ENCODE data around the gene CHMP4A. TPM values are rescaled to one million over a fixed set of nuclear protein-coding genes. Genes with fewer than 3 reads are reported as not detected.

CHMP4A gene
- total RNA-seq, 4 donors from 2014 or later: 93.4 to 134 (median 106) TPM

DNA sequence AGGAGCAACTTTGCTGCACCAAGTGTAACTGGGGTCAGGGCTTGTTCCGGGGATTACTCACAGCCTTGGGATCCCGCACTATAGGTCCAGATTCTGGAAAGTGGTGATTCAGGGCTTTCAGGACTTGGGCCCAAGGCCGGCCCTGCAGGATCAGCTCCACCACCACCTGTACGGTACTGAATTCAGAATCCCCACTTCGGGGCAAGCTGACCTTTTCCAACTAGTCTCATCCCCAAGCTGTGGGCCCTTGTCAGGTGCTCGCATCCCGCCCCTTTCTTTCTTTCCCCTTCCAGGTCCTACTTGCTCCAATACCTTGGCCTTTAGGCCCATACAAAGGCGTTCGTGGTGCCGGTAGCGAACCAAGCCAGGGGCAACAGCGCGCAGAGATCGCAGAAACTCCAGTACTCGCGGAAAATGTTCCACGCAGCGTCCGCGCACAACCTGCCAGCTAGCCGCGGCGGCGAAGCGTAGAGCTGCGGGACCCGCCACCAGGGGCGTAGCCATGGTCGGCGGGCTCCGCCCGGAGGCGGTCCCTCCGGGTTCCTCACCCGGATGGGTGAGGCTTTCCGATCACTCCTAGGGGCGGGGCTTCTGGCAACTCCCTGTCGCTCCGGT lies 28.6 kb upstream of the CHMP4A start:
- peak; percentile 93 for ATAC-seq

DNA sequence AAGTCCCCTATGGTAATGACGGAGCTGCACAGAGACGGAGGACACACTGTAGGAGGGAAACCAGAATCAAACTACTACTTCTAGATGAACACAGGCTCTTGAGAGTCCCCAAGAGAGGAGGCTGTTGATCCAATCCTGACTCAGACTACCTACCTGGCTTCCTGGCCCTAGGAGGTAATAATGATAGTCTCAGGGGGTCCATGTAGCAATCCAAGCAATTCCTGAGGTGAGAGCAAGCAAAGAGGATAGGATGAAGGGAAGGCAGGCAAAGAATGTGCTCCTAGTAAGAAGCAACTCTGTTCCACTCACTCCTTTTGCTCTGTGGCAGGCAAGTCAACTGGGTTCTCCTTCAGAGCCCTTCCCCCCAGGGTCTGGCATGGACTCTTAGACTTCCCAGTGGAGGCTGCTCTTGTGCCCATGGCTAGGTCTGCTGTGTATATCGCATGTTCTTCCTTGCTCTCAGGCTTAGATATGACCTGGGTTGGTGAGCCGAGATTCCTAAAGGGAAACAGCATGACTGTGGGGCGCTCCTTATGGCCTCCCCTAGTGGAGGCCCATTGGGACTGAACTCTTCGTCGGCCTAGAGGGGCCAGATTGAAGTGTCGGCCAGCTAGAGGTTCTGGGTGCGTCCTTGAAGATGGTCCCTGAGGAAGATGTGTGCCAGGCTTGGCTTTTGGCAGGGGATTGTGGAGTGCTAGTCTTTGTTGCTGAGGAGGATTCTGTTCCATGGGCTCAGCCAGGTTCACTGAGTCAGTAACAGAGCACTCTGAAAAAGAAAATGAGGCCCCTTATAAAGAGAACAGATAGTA lies 27.0 kb upstream of the CHMP4A start:
- ATAC-seq: no peak
- H3K36me3 ChIP-seq: peaks cover 0 to 60% of the 10 kb centered on the region in 2 donors
- 87% methylated on average over 4 of the region's 9 CpGs; no CpG with 5 or more reads in 1 of the 2 donors for WGBS, 2 donors (ENCODE audit: low coverage in 1 of 2)
- no peaks in the 10 kb centered on the region for H3K27me3 ChIP-seq
- H3K4me1 ChIP-seq: peaks cover 2 to 60% (median 29%) of the 10 kb centered on the region in 3 donors
- H3K27ac ChIP-seq: peak overlapping the region in 3 of 4 donors; percentile 89 to 99 (median 99)
- H3K9me3 ChIP-seq: no peaks in the 10 kb centered on the region
- TF ChIP-seq EP300 (IDR thresholded peaks at IDR 0.05): no peak
- TF ChIP-seq POLR2AphosphoS5 (IDR thresholded peaks at IDR 0.05): no peak
- no peak for TF ChIP-seq POLR2A (IDR thresholded peaks at IDR 0.05)
- TF ChIP-seq, protein P1, sequence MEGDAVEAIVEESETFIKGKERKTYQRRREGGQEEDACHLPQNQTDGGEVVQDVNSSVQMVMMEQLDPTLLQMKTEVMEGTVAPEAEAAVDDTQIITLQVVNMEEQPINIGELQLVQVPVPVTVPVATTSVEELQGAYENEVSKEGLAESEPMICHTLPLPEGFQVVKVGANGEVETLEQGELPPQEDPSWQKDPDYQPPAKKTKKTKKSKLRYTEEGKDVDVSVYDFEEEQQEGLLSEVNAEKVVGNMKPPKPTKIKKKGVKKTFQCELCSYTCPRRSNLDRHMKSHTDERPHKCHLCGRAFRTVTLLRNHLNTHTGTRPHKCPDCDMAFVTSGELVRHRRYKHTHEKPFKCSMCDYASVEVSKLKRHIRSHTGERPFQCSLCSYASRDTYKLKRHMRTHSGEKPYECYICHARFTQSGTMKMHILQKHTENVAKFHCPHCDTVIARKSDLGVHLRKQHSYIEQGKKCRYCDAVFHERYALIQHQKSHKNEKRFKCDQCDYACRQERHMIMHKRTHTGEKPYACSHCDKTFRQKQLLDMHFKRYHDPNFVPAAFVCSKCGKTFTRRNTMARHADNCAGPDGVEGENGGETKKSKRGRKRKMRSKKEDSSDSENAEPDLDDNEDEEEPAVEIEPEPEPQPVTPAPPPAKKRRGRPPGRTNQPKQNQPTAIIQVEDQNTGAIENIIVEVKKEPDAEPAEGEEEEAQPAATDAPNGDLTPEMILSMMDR (IDR thresholded peaks at IDR 0.05): no peak
- H3K4me3 ChIP-seq: no peak overlapping the region

More for the DNA sequence above, 28.6 kb upstream of the CHMP4A start:
- peaks cover 0 to 45% of the 10 kb centered on the region in 2 donors for H3K36me3 ChIP-seq
- H3K27me3 ChIP-seq: no peaks in the 10 kb centered on the region
- H3K27ac ChIP-seq: peak overlapping the region; percentile 89 to 99 (median 94)
- TF ChIP-seq, protein P1 (IDR thresholded peaks at IDR 0.05): peak; percentile 51 to 88 (median 78)
- TF ChIP-seq POLR2AphosphoS5 (IDR thresholded peaks at IDR 0.05): no peak
- H3K4me1 ChIP-seq: peaks cover 2 to 56% (median 29%) of the 10 kb centered on the region in 3 donors
- peak overlapping the region; percentile 53 to 57 for H3K4me3 ChIP-seq
- WGBS, 2 donors (ENCODE audit: low coverage in 1 of 2): 0% methylated on average over 14 of the region's 39 CpGs; no CpG with 5 or more reads in 1 of the 2 donors
- no peaks in the 10 kb centered on the region for H3K9me3 ChIP-seq

DNA sequence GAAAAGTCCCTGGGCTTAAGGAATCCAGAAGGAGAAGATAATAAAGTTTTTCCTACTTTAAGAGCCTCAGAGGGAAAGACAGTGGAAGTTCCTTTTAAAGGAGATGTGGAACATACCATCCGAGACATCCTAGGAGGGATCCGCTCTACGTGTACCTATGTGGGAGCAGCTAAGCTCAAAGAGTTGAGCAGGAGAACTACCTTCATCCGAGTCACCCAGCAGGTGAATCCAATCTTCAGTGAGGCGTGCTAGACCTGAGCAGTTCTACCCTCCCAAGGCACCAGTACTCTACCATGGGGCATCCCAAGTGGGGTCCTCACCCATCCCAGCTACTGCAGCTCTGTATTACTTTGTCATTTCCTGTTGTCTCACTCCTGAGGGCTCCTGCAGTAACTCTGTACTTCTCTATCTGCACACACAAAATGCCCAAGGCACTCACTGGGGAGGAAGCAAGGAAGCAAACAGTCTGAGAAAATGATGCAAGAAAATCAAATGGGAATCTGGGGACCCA lies 25.3 kb upstream of the CHMP4A start:
- Histone ChIP-seq H3K4me3 (no peak overlapping the region), H3K9me3 (no peaks in the 10 kb centered on the region), H3K27me3 (no peaks in the 10 kb centered on the region), H3K4me1 (peaks cover 3 to 74% (median 37%) of the 10 kb centered on the region in 3 donors), H3K27ac (peak overlapping the region in 1 of 4 donors; percentile 11), H3K36me3 (peaks cover 0 to 60% of the 10 kb centered on the region in 2 donors)
- ATAC-seq: no peak
- WGBS, 2 donors (ENCODE audit: low coverage in 1 of 2): 78 to 84% methylated on average over 4 to 5 of the region's 5 CpGs
- no peak for TF ChIP-seq EP300 (IDR thresholded peaks at IDR 0.05)
- TF ChIP-seq POLR2A (IDR thresholded peaks at IDR 0.05): peak in 1 of 2 donors; percentile 7

DNA sequence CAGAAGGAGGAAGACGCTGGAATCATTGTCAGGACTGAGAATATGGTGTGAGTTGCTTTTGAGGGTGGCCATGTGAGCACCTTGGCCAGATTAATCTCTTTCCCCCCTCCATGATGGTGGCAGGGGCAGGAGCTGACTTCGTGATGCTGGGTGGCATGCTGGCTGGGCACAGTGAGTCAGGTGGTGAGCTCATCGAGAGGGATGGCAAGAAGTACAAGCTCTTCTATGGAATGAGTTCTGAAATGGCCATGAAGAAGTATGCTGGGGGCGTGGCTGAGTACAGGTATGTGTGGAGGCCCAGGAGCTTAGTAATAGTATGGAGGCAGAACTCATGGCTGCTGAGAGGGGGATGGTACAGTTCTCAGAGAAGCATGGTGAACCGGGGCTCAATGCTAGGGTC lies 24.8 kb upstream of the CHMP4A start:
- Histone ChIP-seq H3K27me3 (no peaks in the 10 kb centered on the region), H3K27ac (no peak overlapping the region), H3K4me3 (no peak overlapping the region), H3K36me3 (peaks cover 0 to 60% of the 10 kb centered on the region in 2 donors), H3K9me3 (no peaks in the 10 kb centered on the region), H3K4me1 (peaks cover 6 to 74% (median 39%) of the 10 kb centered on the region in 3 donors)
- no peak for TF ChIP-seq EP300 (IDR thresholded peaks at IDR 0.05)
- TF ChIP-seq POLR2A (IDR thresholded peaks at IDR 0.05): no peak
- TF ChIP-seq POLR2AphosphoS5 (IDR thresholded peaks at IDR 0.05): no peak
- TF ChIP-seq, protein P1 (IDR thresholded peaks at IDR 0.05): no peak
- no peak for ATAC-seq
- 74 to 77% methylated on average over 3 to 4 of the region's 5 CpGs for WGBS, 2 donors (ENCODE audit: low coverage in 1 of 2)

DNA sequence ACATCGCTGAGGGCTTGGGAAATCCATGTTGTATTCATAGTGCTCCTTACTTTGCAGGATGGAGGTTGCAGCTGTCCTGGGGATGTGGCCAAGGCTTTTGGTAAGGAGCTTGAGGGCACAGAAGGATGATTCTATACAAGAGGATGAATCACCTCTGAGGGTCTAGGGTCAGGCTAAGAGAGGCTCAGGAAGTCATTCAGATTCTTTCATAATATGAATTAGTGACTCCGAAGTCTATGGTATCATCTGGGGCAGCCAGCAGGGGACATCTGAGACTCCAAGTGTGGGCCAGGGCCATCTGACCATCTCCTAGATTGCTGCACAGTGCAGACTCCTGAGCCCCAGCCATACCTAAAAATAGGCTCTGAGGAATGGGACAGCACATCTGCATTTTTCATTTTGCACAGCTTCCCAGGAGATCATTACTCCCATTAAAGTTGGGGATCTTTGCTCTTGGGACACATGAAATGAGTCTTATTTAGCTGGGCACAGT lies 24.2 kb upstream of the CHMP4A start:
- 80% methylated on average over 1 of the region's 2 CpGs; no CpG with 5 or more reads in 1 of the 2 donors for WGBS, 2 donors (ENCODE audit: low coverage in 1 of 2)
- H3K9me3 ChIP-seq: no peaks in the 10 kb centered on the region
- H3K27ac ChIP-seq: peak overlapping the region in 1 of 4 donors; percentile 18
- H3K27me3 ChIP-seq: no peaks in the 10 kb centered on the region
- H3K36me3 ChIP-seq: peaks cover 0 to 60% of the 10 kb centered on the region in 2 donors
- H3K4me3 ChIP-seq: no peak overlapping the region
- TF ChIP-seq, protein P1 (IDR thresholded peaks at IDR 0.05): no peak
- TF ChIP-seq POLR2A (IDR thresholded peaks at IDR 0.05) (no peak), POLR2AphosphoS5 (IDR thresholded peaks at IDR 0.05) (no peak), EP300 (IDR thresholded peaks at IDR 0.05) (no peak)
- no peak for ATAC-seq
- H3K4me1 ChIP-seq: peaks cover 6 to 74% (median 40%) of the 10 kb centered on the region in 3 donors

Data from gastroesophageal sphincter (tissue), 4 donors.